Astrocyte (in vitro differentiated cells and primary cell): ENCODE data around the gene CHD6. TPM values are rescaled to one million over a fixed set of nuclear protein-coding genes. Genes with fewer than 3 reads are reported as not detected.

ENCODE experiments used
- DNase-seq: peaks from one replicate; pipeline ENCODE4 v3.0.0-alpha.2; 2010; ENCODE audit warnings: low read depth
- FAIRE-seq: peaks from 2 replicates; lab custom pipeline; 2011; peaks lifted over from hg19 to GRCh38; lab: Jason Lieb, UNC
- H2AFZ ChIP-seq: 2 replicates; pipeline ENCODE4 v1.6.0; 2012; ENCODE audit warnings: low read depth, low read length, inconsistent platforms
- H3K27ac ChIP-seq: 2 replicates; pipeline ENCODE4 v1.5.1; 2011; ENCODE audit warnings: low read depth, low read length, inconsistent platforms
- H3K27me3 ChIP-seq: 2 replicates; pipeline ENCODE4 v1.6.0; 2011; ENCODE audit warnings: low read length, inconsistent platforms; ENCODE audit not compliant: insufficient read depth
- H3K36me3 ChIP-seq: 2 replicates; pipeline ENCODE4 v1.5.1; 2011; ENCODE audit warnings: low read length, inconsistent platforms; ENCODE audit not compliant: insufficient read depth
- H3K4me1 ChIP-seq: 2 replicates; pipeline ENCODE4 v1.5.1; 2011; ENCODE audit warnings: low read length, inconsistent platforms; ENCODE audit not compliant: insufficient read depth
- H3K4me2 ChIP-seq: 2 replicates; pipeline ENCODE4 v1.6.0; 2012; ENCODE audit warnings: low read length, inconsistent platforms
- H3K4me3 ChIP-seq: 2 replicates; pipeline ENCODE4 v1.5.1; 2011; ENCODE audit warnings: low read depth, mild to moderate bottlenecking, low read length, inconsistent platforms; ENCODE audit not compliant: insufficient read depth
- H3K79me2 ChIP-seq: 2 replicates; pipeline ENCODE4 v1.6.0; 2012; ENCODE audit warnings: mild to moderate bottlenecking, low read length, inconsistent platforms; ENCODE audit not compliant: insufficient read depth
- H3K9ac ChIP-seq: 2 replicates; pipeline ENCODE4 v1.6.0; 2012; ENCODE audit warnings: mild to moderate bottlenecking, low read length, inconsistent platforms
- H3K9me3 ChIP-seq: 2 replicates; pipeline ENCODE4 v1.5.1; 2012; ENCODE audit warnings: low read depth, mild to moderate bottlenecking, low read length, inconsistent platforms; ENCODE audit not compliant: insufficient read depth
- H4K20me1 ChIP-seq: 2 replicates; pipeline ENCODE4 v1.6.0; 2012; ENCODE audit warnings: low read length, inconsistent platforms; ENCODE audit not compliant: insufficient read depth
- H3K27ac Mint-ChIP-seq: one replicate; pipeline ENCODE4 v1.8.0; 2021; ENCODE audit warnings: mild to moderate bottlenecking, mixed read lengths; ENCODE audit not compliant: unreplicated experiment
- H3K27me3 Mint-ChIP-seq: one replicate; pipeline ENCODE4 v1.8.0; 2021; ENCODE audit warnings: low read depth, mixed read lengths; ENCODE audit not compliant: unreplicated experiment
- H3K36me3 Mint-ChIP-seq: one replicate; pipeline ENCODE4 v1.8.0; 2021; ENCODE audit warnings: low read depth, mixed read lengths; ENCODE audit not compliant: unreplicated experiment
- H3K4me1 Mint-ChIP-seq: one replicate; pipeline ENCODE4 v1.8.0; 2021; ENCODE audit warnings: low read depth, mixed read lengths; ENCODE audit not compliant: unreplicated experiment
- H3K4me3 Mint-ChIP-seq: one replicate; pipeline ENCODE4 v1.8.0; 2021; ENCODE audit warnings: mild to moderate bottlenecking, moderate library complexity, mixed read lengths; ENCODE audit not compliant: unreplicated experiment
- H3K9me3 Mint-ChIP-seq: one replicate; pipeline ENCODE4 v1.8.0; 2021; ENCODE audit warnings: mild to moderate bottlenecking, mixed read lengths; ENCODE audit not compliant: unreplicated experiment
- CTCF ChIP-seq: IDR thresholded peaks from 2 replicates; pipeline ENCODE4 v1.5.1; 2011; ENCODE audit warnings: low read depth, mild to moderate bottlenecking, inconsistent platforms, low read length, moderate library complexity; ENCODE audit not compliant: insufficient read depth
- EZH2 ChIP-seq: IDR thresholded peaks from 2 replicates; pipeline ENCODE4 v1.6.1; 2012; ENCODE audit warnings: mild to moderate bottlenecking, low read length, inconsistent platforms; ENCODE audit not compliant: insufficient read depth
- total RNA-seq: library from RNA; stranded (reverse); gene quantifications from 2 replicates; pipeline ENCODE4 v1.2.1, GENCODE V29; 2021

The CHD6 gene
- total RNA-seq, 1 donor from 2014 or later = 44.7 TPM

DNA sequence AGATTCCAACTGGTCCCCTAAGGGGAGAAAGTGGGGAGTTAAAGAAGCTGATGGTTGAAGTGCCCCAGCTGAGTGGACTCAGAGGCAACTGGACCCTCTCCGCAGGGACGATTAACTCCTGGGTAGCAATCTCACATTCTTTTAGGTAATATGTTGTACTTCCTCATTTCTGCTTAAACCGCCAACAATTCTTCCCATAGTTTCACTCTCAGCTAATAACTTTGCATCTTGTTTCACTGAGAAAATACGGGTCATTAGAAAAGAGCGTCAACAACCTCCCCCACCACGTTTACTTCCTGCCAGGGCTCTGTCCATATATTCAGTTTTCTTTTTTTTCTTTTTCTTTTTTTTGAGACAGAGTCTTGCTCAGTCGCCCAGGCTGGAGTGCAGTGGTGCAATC lies 39.5 kb upstream of the CHD6 start:
- H3K9me3 Mint-ChIP-seq = peaks cover 3% of the 10 kb centered on the region
- Histone ChIP-seq H4K20me1 (no peaks in the 10 kb centered on the region), H3K4me1 (no peaks in the 10 kb centered on the region), H3K4me3 (no peak overlapping the region), H3K36me3 (no peaks in the 10 kb centered on the region), H3K9ac (no peak overlapping the region), H2AFZ (no peak overlapping the region), H3K27me3 (peaks cover 5% of the 10 kb centered on the region), H3K4me2 (no peak overlapping the region), H3K9me3 (no peaks in the 10 kb centered on the region), H3K27ac (no peak overlapping the region), H3K79me2 (no peaks in the 10 kb centered on the region)
- H3K4me1 Mint-ChIP-seq = no peaks in the 10 kb centered on the region
- no peaks in the 10 kb centered on the region for H3K36me3 Mint-ChIP-seq
- no peak for TF ChIP-seq EZH2
- TF ChIP-seq CTCF = no peak
- H3K27me3 Mint-ChIP-seq = peaks cover 19% of the 10 kb centered on the region
- DNase-seq (no peak), FAIRE-seq (no peak)
- no peak overlapping the region for H3K4me3 Mint-ChIP-seq
- no peak overlapping the region for H3K27ac Mint-ChIP-seq

DNA sequence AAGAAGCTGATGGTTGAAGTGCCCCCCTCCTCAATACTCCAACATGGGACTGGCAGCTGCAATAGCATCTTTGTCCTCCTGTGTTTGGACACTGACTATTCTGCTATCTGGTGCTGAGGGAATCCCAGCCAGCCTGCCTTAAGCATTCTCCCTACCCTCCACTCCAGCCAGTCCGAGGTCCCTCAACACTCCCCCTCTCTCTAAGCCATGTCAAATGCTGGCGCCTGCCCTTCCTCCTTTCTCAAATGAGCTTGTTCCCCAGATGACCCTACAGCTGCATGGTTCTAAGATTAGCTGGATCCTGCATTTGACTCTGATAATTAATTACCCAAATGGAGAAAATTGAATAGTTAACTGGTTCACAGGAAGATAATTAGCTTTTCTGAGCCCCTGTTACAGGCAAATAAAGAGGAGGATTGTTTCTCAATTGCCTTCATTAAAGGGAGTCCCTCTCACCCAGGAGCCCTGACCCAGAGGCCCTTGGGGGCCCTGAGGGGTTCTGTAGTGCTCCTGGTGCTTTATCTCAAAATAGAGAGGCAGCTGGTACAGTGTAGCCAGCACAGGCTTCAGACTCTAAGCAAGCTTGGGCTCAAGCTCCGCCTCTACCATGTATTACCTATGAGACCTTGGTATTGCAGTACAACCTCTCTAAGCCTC lies 37.9 kb upstream of the CHD6 start:
- Histone ChIP-seq H3K79me2 (no peaks in the 10 kb centered on the region), H3K27me3 (no peaks in the 10 kb centered on the region), H3K4me1 (no peaks in the 10 kb centered on the region), H3K4me2 (no peak overlapping the region), H3K27ac (no peak overlapping the region), H3K4me3 (no peak overlapping the region), H3K9ac (no peak overlapping the region), H4K20me1 (no peaks in the 10 kb centered on the region), H3K9me3 (no peaks in the 10 kb centered on the region), H2AFZ (no peak overlapping the region), H3K36me3 (no peaks in the 10 kb centered on the region)
- TF ChIP-seq EZH2 = no peak
- TF ChIP-seq CTCF = no peak
- no peak for DNase-seq
- Mint-ChIP-seq H3K4me1 (no peaks in the 10 kb centered on the region), H3K27me3 (peaks cover 23% of the 10 kb centered on the region), H3K27ac (no peak overlapping the region), H3K36me3 (no peaks in the 10 kb centered on the region), H3K9me3 (peaks cover 3% of the 10 kb centered on the region), H3K4me3 (no peak overlapping the region)
- FAIRE-seq = no peak

GRCh38 chr20:41654884-41655283 lies 36.7 kb upstream of the CHD6 start:
- no peak overlapping the region for H3K4me3 Mint-ChIP-seq
- no peak for DNase-seq
- TF ChIP-seq CTCF (no peak), EZH2 (no peak)
- Histone ChIP-seq H3K27ac (no peak overlapping the region), H4K20me1 (no peaks in the 10 kb centered on the region), H3K27me3 (no peaks in the 10 kb centered on the region), H3K4me2 (no peak overlapping the region), H3K9ac (no peak overlapping the region), H3K36me3 (no peaks in the 10 kb centered on the region), H3K4me3 (no peak overlapping the region), H3K4me1 (no peaks in the 10 kb centered on the region), H3K9me3 (no peaks in the 10 kb centered on the region), H3K79me2 (no peaks in the 10 kb centered on the region), H2AFZ (no peak overlapping the region)
- no peaks in the 10 kb centered on the region for H3K36me3 Mint-ChIP-seq
- no peak for FAIRE-seq
- H3K9me3 Mint-ChIP-seq = no peaks in the 10 kb centered on the region
- no peaks in the 10 kb centered on the region for H3K4me1 Mint-ChIP-seq
- H3K27ac Mint-ChIP-seq = peak overlapping the region; percentile 21
- H3K27me3 Mint-ChIP-seq = peaks cover 21% of the 10 kb centered on the region
